NCI-H1436 treated with DMSO at 0.1 percent for 48 hours (cell line): ENCODE data around the gene KCNH8.

Experiments
- DNase-seq: peaks from one replicate; lab custom pipeline; 2025; lab: John Stamatoyannopoulos, UW

The KCNH8 gene

GRCh38 chr3:19254189-19254588, 105.9 kb downstream of the KCNH8 start:
- DNase-seq, result no peak

- DNase-seq, result no peak
These were observed 106.6 kb downstream of the KCNH8 start for GRCh38 chr3:19254784-19255338.

GRCh38 chr3:19256313-19256712, 108.0 kb downstream of the KCNH8 start:
- DNase-seq, result no peak

- no peak for DNase-seq
These were observed 115.3 kb downstream of the KCNH8 start for GRCh38 chr3:19263606-19264005.

- no peak for DNase-seq
These were observed 116.1 kb downstream of the KCNH8 start for GRCh38 chr3:19264424-19264823.

- no peak for DNase-seq
These were observed 118.7 kb downstream of the KCNH8 start for GRCh38 chr3:19267040-19267439.

- DNase-seq, result no peak
These were observed 122.2 kb downstream of the KCNH8 start for GRCh38 chr3:19270481-19270880.

GRCh38 chr3:19272296-19272695, 124.0 kb downstream of the KCNH8 start:
- DNase-seq, result no peak

GRCh38 chr3:19273091-19273490, 124.8 kb downstream of the KCNH8 start:
- no peak for DNase-seq

- DNase-seq, result no peak
These were observed 126.3 kb downstream of the KCNH8 start for GRCh38 chr3:19274576-19274975.

GRCh38 chr3:19284974-19285373, 136.7 kb downstream of the KCNH8 start:
- no peak for DNase-seq

- no peak for DNase-seq
These were observed 145.0 kb downstream of the KCNH8 start for GRCh38 chr3:19293295-19293694.

- no peak for DNase-seq
These were observed 146.9 kb downstream of the KCNH8 start for GRCh38 chr3:19295208-19295607.

GRCh38 chr3:19331931-19332330, 183.6 kb downstream of the KCNH8 start:
- DNase-seq, result no peak

GRCh38 chr3:19334120-19334519, 185.8 kb downstream of the KCNH8 start:
- no peak for DNase-seq

- no peak for DNase-seq
These were observed 190.5 kb downstream of the KCNH8 start for GRCh38 chr3:19338769-19339168.

- no peak for DNase-seq
These were observed 194.1 kb downstream of the KCNH8 start for GRCh38 chr3:19342389-19342788.

- no peak for DNase-seq
These were observed 198.4 kb downstream of the KCNH8 start for GRCh38 chr3:19346759-19347158.

GRCh38 chr3:19347671-19348070, 199.4 kb downstream of the KCNH8 start:
- DNase-seq, result no peak

GRCh38 chr3:19348500-19348899, 200.2 kb downstream of the KCNH8 start:
- no peak for DNase-seq

- DNase-seq, result no peak
These were observed 200.7 kb downstream of the KCNH8 start for GRCh38 chr3:19348941-19349564.

- DNase-seq, result no peak
These were observed 209.6 kb downstream of the KCNH8 start for GRCh38 chr3:19357947-19358346.

- no peak for DNase-seq
These were observed 214.8 kb downstream of the KCNH8 start for GRCh38 chr3:19363071-19363470.

GRCh38 chr3:19364148-19364547, 215.8 kb downstream of the KCNH8 start:
- no peak for DNase-seq
